Measurements from ENCODE around the gene IL11RA.

The IL11RA gene

DNA sequence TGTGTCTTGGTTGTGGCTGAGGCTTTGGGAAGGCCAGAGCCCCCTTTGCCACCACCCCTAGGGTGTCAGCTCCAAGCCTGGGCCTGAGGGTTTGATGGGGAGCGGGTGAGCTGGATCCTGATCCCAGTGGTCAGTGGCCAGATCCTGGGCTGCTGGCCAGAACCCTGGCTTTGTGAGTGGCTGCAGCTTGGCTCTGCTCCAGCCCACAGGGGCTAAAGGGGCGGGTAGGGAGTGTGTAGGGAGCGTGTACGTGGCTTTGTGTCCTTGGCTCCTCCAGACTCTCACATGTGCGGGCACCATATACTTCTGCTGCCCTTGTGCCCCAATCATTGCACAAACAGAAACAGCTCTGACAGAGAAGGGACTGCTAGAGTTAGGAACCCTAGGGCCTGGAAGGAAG, 1.2 kb upstream of the IL11RA start:
- Histone ChIP-seq H3K14ac (ENCODE audit: low read length) (no peak overlapping the region), H3K27ac (ENCODE audit: low read depth, low read length) (no peak overlapping the region), H3K4me3 (ENCODE audit: low read depth, low read length) (no peak overlapping the region), H3K4me1 (ENCODE audit: control insufficient read depth in 1 of 2, insufficient read depth in 2 of 2, low read length in 2 of 2) (peaks cover 38 to 41% of the 10 kb centered on the region in 2 experiments), H2AFZ (ENCODE audit: insufficient read depth, low read length, poor library complexity) (no peak overlapping the region), H4K91ac (ENCODE audit: low read depth, low read length) (peak overlapping the region; percentile 62), H3K27me3 (ENCODE audit: insufficient read depth, low read length) (no peaks in the 10 kb centered on the region), H3K9me3 (ENCODE audit: insufficient read depth, low read depth, low read length) (no peaks in the 10 kb centered on the region), H3K79me2 (ENCODE audit: control insufficient read depth, insufficient read depth, low read length, poor library complexity) (peaks cover 12% of the 10 kb centered on the region), H2AK5ac (ENCODE audit: low read length) (no peak overlapping the region), H4K12ac (ENCODE audit: low read depth, low read length) (no peak overlapping the region), H2BK120ac (ENCODE audit: insufficient read depth, low read length, poor library complexity) (no peak overlapping the region), H4K8ac (ENCODE audit: low read depth, low read length) (no peak overlapping the region), H3K9ac (ENCODE audit: low read length) (no peak overlapping the region), H2BK12ac (ENCODE audit: low read length) (no peak overlapping the region), H3K18ac (ENCODE audit: low read length) (no peak overlapping the region), H3K4me2 (ENCODE audit: low read length) (no peak overlapping the region), H3K36me3 (ENCODE audit: control insufficient read depth in 1 of 2, insufficient read depth in 2 of 2, low read length in 2 of 2) (peaks cover 15 to 17% of the 10 kb centered on the region in 2 experiments), H3K23ac (ENCODE audit: low read length) (no peak overlapping the region), H2BK5ac (ENCODE audit: low read depth, low read length, poor library complexity) (no peak overlapping the region), H3K4ac (ENCODE audit: low read depth, low read length) (no peak overlapping the region), H3K79me1 (ENCODE audit: low read length) (peaks cover 10% of the 10 kb centered on the region)
- DNase-seq = no peak
- whole genome bisulfite sequencing (ENCODE audit: extremely low coverage, insufficient coverage, insufficient read length) = no CpG with 5 or more reads among the region's 5 CpGs

GRCh38 chr9:34651321-34651720, 664 bp upstream of the IL11RA start:
- no peaks in the 10 kb centered on the region for H3K27me3 ChIP-seq (ENCODE audit: insufficient read depth, low read length)
- peak overlapping the region; percentile 32 for H2AFZ ChIP-seq (ENCODE audit: insufficient read depth, low read length, poor library complexity)
- H2BK5ac ChIP-seq (ENCODE audit: low read depth, low read length, poor library complexity) = peak overlapping the region; percentile 11
- H2AK5ac ChIP-seq (ENCODE audit: low read length) = peak overlapping the region; percentile 32
- H3K79me2 ChIP-seq (ENCODE audit: control insufficient read depth, insufficient read depth, low read length, poor library complexity) = peaks cover 12% of the 10 kb centered on the region
- H3K4me3 ChIP-seq (ENCODE audit: low read depth, low read length) = no peak overlapping the region
- H3K23ac ChIP-seq (ENCODE audit: low read length) = no peak overlapping the region
- H4K8ac ChIP-seq (ENCODE audit: low read depth, low read length) = peak overlapping the region; percentile 73
- peaks cover 15 to 17% of the 10 kb centered on the region in 2 experiments for H3K36me3 ChIP-seq (ENCODE audit: control insufficient read depth in 1 of 2, insufficient read depth in 2 of 2, low read length in 2 of 2)
- peak overlapping the region; percentile 34 for H3K14ac ChIP-seq (ENCODE audit: low read length)
- no peak overlapping the region for H3K18ac ChIP-seq (ENCODE audit: low read length)
- no CpG with 5 or more reads among the region's 4 CpGs for WGBS (ENCODE audit: extremely low coverage, insufficient coverage, insufficient read length)
- no peak overlapping the region for H3K9ac ChIP-seq (ENCODE audit: low read length)
- H3K79me1 ChIP-seq (ENCODE audit: low read length) = peaks cover 10% of the 10 kb centered on the region
- H3K4me2 ChIP-seq (ENCODE audit: low read length) = peak overlapping the region; percentile 53
- H2BK12ac ChIP-seq (ENCODE audit: low read length) = no peak overlapping the region
- H3K27ac ChIP-seq (ENCODE audit: low read depth, low read length) = peak overlapping the region; percentile 30
- peak overlapping the region; percentile 18 for H2BK120ac ChIP-seq (ENCODE audit: insufficient read depth, low read length, poor library complexity)
- no peak for DNase-seq
- no peak overlapping the region for H3K4ac ChIP-seq (ENCODE audit: low read depth, low read length)
- peak overlapping the region; percentile 62 for H4K91ac ChIP-seq (ENCODE audit: low read depth, low read length)
- H4K12ac ChIP-seq (ENCODE audit: low read depth, low read length) = peak overlapping the region; percentile 14
- peaks cover 35 to 37% of the 10 kb centered on the region in 2 experiments for H3K4me1 ChIP-seq (ENCODE audit: control insufficient read depth in 1 of 2, insufficient read depth in 2 of 2, low read length in 2 of 2)
- H3K9me3 ChIP-seq (ENCODE audit: insufficient read depth, low read depth, low read length) = no peaks in the 10 kb centered on the region

DNA sequence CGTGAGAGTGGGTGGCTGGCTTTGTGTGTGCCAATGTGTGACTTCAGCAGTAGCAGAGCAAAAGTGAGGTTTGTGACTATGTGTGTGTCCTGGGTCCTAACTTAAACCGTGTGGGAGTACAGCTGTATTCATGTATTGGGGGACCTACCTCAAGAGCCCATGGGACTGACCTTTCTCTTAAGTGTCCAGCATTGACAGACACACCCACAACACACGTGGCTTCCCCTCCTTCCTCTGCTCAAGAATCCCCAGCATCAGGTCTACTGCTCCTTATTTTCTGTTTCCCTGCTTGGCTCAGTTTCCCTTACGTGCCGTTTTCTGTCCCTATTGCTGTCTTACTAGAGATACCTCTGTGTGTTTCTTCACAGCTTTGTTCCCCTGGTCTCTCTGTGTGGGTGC, 616 bp downstream of the IL11RA start:
- H4K8ac ChIP-seq (ENCODE audit: low read depth, low read length) = peak overlapping the region; percentile 11
- H4K91ac ChIP-seq (ENCODE audit: low read depth, low read length) = no peak overlapping the region
- no CpG with 5 or more reads among the region's 5 CpGs for WGBS (ENCODE audit: extremely low coverage, insufficient coverage, insufficient read length)
- H4K12ac ChIP-seq (ENCODE audit: low read depth, low read length) = no peak overlapping the region
- H3K4ac ChIP-seq (ENCODE audit: low read depth, low read length) = no peak overlapping the region
- no peak overlapping the region for H3K18ac ChIP-seq (ENCODE audit: low read length)
- no peak overlapping the region for H2BK12ac ChIP-seq (ENCODE audit: low read length)
- H3K79me2 ChIP-seq (ENCODE audit: control insufficient read depth, insufficient read depth, low read length, poor library complexity) = peaks cover 2% of the 10 kb centered on the region
- no peak overlapping the region for H3K27ac ChIP-seq (ENCODE audit: low read depth, low read length)
- H3K4me3 ChIP-seq (ENCODE audit: low read depth, low read length) = peak overlapping the region; percentile 55
- peak overlapping the region; percentile 6 for H3K14ac ChIP-seq (ENCODE audit: low read length)
- H2AK5ac ChIP-seq (ENCODE audit: low read length) = no peak overlapping the region
- H3K36me3 ChIP-seq (ENCODE audit: control insufficient read depth in 1 of 2, insufficient read depth in 2 of 2, low read length in 2 of 2) = peaks cover 15 to 17% of the 10 kb centered on the region in 2 experiments
- peak overlapping the region; percentile 53 for H3K4me2 ChIP-seq (ENCODE audit: low read length)
- no peak overlapping the region for H2BK120ac ChIP-seq (ENCODE audit: insufficient read depth, low read length, poor library complexity)
- no peak overlapping the region for H3K9ac ChIP-seq (ENCODE audit: low read length)
- H2BK5ac ChIP-seq (ENCODE audit: low read depth, low read length, poor library complexity) = no peak overlapping the region
- peaks cover 4% of the 10 kb centered on the region for H3K79me1 ChIP-seq (ENCODE audit: low read length)
- H2AFZ ChIP-seq (ENCODE audit: insufficient read depth, low read length, poor library complexity) = no peak overlapping the region
- peaks cover 3% of the 10 kb centered on the region for H3K9me3 ChIP-seq (ENCODE audit: insufficient read depth, low read depth, low read length)
- DNase-seq = no peak
- H3K23ac ChIP-seq (ENCODE audit: low read length) = no peak overlapping the region
- H3K4me1 ChIP-seq (ENCODE audit: control insufficient read depth in 1 of 2, insufficient read depth in 2 of 2, low read length in 2 of 2) = peaks cover 29 to 30% of the 10 kb centered on the region in 2 experiments
- no peaks in the 10 kb centered on the region for H3K27me3 ChIP-seq (ENCODE audit: insufficient read depth, low read length)

DNA sequence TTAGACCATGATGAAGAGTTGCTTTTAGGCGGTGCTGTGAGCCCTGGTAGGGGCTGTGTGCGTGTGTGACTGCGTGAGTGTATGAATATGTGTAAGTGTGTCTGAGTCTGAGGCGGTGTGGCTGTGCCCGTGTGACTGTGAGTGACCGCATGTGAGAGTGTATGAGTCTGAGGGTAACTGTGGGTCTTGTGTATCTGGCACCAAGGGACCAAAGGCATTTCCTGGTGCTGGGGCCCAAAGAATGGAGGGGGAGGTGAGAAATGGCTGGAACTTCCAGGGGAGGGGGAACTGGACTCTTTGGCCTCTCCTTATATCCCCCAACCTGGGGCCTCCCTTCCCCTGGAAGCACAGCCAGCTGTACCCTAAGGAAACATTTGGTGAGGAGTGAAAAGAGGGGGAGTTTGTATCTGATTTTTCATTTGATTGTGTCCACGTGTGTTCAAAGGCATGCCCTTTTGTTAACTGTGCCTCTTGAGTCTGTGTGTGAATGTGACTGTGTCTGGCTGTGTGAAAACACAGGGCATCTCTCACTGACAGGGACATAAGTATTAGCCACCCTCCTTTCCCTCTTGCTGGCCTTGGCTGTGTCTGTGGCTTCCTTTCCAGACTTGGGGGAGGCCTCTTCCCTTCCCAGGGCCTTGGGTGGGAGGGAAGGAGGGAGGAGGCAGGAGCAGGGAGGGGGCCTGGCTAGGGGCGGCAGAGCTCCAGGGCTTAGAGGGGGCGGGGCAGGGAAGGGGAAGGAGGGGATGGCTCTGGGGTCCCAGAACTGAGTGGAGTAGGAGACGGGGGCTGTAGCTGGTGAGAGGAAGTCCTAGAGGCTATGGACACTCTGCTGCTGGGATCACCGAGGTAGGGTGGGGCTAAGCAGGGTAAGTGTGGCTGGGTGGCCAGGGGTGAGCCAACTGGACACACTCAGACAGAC, 1.4 kb downstream of the IL11RA start:
- no peak overlapping the region for H4K8ac ChIP-seq (ENCODE audit: low read depth, low read length)
- peaks cover 3% of the 10 kb centered on the region for H3K9me3 ChIP-seq (ENCODE audit: insufficient read depth, low read depth, low read length)
- no peak overlapping the region for H2AFZ ChIP-seq (ENCODE audit: insufficient read depth, low read length, poor library complexity)
- no peak overlapping the region for H3K18ac ChIP-seq (ENCODE audit: low read length)
- no peak overlapping the region for H3K23ac ChIP-seq (ENCODE audit: low read length)
- no peaks in the 10 kb centered on the region for H3K27me3 ChIP-seq (ENCODE audit: insufficient read depth, low read length)
- H3K9ac ChIP-seq (ENCODE audit: low read length) = no peak overlapping the region
- H4K12ac ChIP-seq (ENCODE audit: low read depth, low read length) = no peak overlapping the region
- peaks cover 13% of the 10 kb centered on the region in 2 experiments for H3K36me3 ChIP-seq (ENCODE audit: control insufficient read depth in 1 of 2, insufficient read depth in 2 of 2, low read length in 2 of 2)
- H2BK12ac ChIP-seq (ENCODE audit: low read length) = no peak overlapping the region
- no peak overlapping the region for H2BK120ac ChIP-seq (ENCODE audit: insufficient read depth, low read length, poor library complexity)
- peak overlapping the region; percentile 6 for H3K14ac ChIP-seq (ENCODE audit: low read length)
- WGBS (ENCODE audit: extremely low coverage, insufficient coverage, insufficient read length) = no CpG with 5 or more reads among the region's 11 CpGs
- H3K79me1 ChIP-seq (ENCODE audit: low read length) = peaks cover 4% of the 10 kb centered on the region
- no peak overlapping the region for H3K4ac ChIP-seq (ENCODE audit: low read depth, low read length)
- no peak overlapping the region for H3K4me2 ChIP-seq (ENCODE audit: low read length)
- no peak for DNase-seq
- H3K27ac ChIP-seq (ENCODE audit: low read depth, low read length) = no peak overlapping the region
- H4K91ac ChIP-seq (ENCODE audit: low read depth, low read length) = no peak overlapping the region
- no peak overlapping the region for H2BK5ac ChIP-seq (ENCODE audit: low read depth, low read length, poor library complexity)
- H3K4me1 ChIP-seq (ENCODE audit: control insufficient read depth in 1 of 2, insufficient read depth in 2 of 2, low read length in 2 of 2) = peaks cover 23 to 28% of the 10 kb centered on the region in 2 experiments
- H3K4me3 ChIP-seq (ENCODE audit: low read depth, low read length) = no peak overlapping the region
- H3K79me2 ChIP-seq (ENCODE audit: control insufficient read depth, insufficient read depth, low read length, poor library complexity) = no peaks in the 10 kb centered on the region
- H2AK5ac ChIP-seq (ENCODE audit: low read length) = no peak overlapping the region

Data from trophoblast cell (in vitro differentiated cells and primary cell).